Gastrocnemius medialis (tissue), 4 donors: Measurements from ENCODE around the gene PACSIN1. TPM values are rescaled to one million over a fixed set of nuclear protein-coding genes. Genes with fewer than 3 reads are reported as not detected.

Experiments used
- ATAC-seq, 2 donors: fragments of 150-250 bp; one replicate each; pipeline ENCODE4 v1.9.1; 2016
- DNase-seq, 2 donors: peaks; one replicate each; pipeline ENCODE4 v3.0.0-alpha.2; 2019
- H3K27ac ChIP-seq, 4 donors: fragments of 200-600 bp; sonication (generic); 1 replicate in 1 of 4; 2 replicates in 3 of 4; pipeline ENCODE4 v1.5.1; 2016 to 2018; ENCODE audit warnings: mild to moderate bottlenecking in 2 of 4, moderate library complexity in 1 of 4
- H3K27me3 ChIP-seq, 3 donors: fragments of 200-600 bp; sonication (generic) in 2 of 3; 1 replicate in 1 of 3; 2 replicates in 2 of 3; pipeline versions ENCODE4 v1.5.1 to v1.6.0; 2016 to 2019; ENCODE audit warnings: mild to moderate bottlenecking in 1 of 3, moderate library complexity in 1 of 3
- H3K36me3 ChIP-seq, 2 donors: fragments of 200-600 bp; sonication (generic) in 1 of 2; one replicate each; pipeline ENCODE4 v1.5.1; 2017 to 2018
- H3K4me1 ChIP-seq, 2 donors: fragments of 200-600 bp; sonication (generic) in 1 of 2; one replicate each; pipeline ENCODE4 v1.5.1; 2016 to 2017; ENCODE audit warnings: mild to moderate bottlenecking in 2 of 2
- H3K4me3 ChIP-seq, 4 donors: fragments of 200-600 bp; sonication (generic) in 3 of 4; 1 replicate in 1 of 4; 2 replicates in 3 of 4; pipeline ENCODE4 v1.5.1; 2016 to 2019; ENCODE audit warnings: mild to moderate bottlenecking in 2 of 4
- H3K9me3 ChIP-seq, 3 donors: fragments of 200-600 bp; sonication (generic) in 2 of 3; 1 replicate in 1 of 3; 2 replicates in 2 of 3; pipeline ENCODE4 v1.5.1; 2016 to 2019
- POLR2A ChIP-seq, 2 donors: fragments of 450-650 bp; IDR thresholded peaks; one replicate each; pipeline ENCODE4 v1.6.1; 2017; ENCODE audit warnings: antibody characterized with exemption in 2 of 2, mild to moderate bottlenecking in 2 of 2, moderate library complexity in 2 of 2
- in situ Hi-C, 4 donors: fragments of 200-750 bp; cut with MboI; loops; one replicate each; pipeline versions ENCODE4 v1.15.0 to v1.8.0; 2017; ENCODE audit warnings: low sequenced_read_pairs in 4 of 4
- intact Hi-C: fragments of 100-400 bp; cut with DNase I; formaldehyde crosslinking; loops from one replicate; pipeline ENCODE4 v1.15.1; 2023; ENCODE audit warnings: low total_unique reads
- total RNA-seq, 4 donors: library from RNA; depleted of rRNA; stranded (reverse); fragments of >200 nt; gene quantifications; one replicate each; pipeline versions ENCODE4 v1.1.0 to v1.2.3, GENCODE V29; 2016
- TF ChIP-seq, protein P1 (sequence below), 5 experiments: fragments of 450-650 bp in 3 of 5; fragments of 200-600 bp in 2 of 5; sonication (generic) in 2 of 5; IDR thresholded peaks in 4 of 5; conservative IDR thresholded peaks in 1 of 5; 1 replicate in 4 of 5; 2 replicates in 1 of 5; pipeline ENCODE4 v1.5.1; 2016 to 2019; ENCODE audit warnings: antibody characterized with exemption in 5 of 5, mild to moderate bottlenecking in 3 of 5, moderate library complexity in 3 of 5

Gene PACSIN1
- total RNA-seq, 4 donors from 2014 or later, result not detected

DNA sequence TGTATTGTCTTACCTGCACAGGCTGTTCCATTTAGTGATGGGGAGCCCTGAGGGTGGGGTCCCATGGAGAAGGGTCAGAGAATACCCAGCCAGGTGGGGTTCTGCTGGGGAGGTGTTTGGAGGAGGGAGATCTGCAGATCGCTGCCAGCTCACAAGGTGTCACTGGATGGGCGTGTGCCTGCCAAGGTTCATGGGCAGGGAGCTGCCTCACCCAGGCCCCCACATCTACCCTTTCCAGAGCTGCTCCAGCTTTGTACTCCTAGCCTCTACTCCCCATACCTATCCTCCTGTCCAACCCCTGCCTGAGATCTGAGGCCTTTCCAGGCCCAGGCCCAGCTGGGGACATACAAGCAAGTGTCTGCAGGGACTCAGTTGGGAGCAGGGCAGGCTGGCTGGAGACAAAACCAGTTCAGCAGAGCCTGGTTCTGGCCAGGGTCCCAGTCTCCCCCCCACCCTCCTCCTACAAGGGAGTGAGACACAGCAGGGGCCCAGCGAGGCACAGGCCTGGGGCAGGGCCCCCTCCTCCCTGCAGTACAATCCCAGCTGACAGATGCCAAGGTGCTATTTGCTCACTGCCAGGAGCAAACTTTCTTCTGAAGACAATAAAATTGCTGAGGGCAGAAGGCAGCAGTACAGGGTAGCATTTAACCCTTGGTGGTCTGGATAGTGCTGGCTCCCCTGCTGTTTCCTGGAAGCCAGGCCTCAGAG lies 70.5 kb downstream of the PACSIN1 start:
- Histone ChIP-seq H3K36me3 (no peaks in the 10 kb centered on the region), H3K27ac (no peak overlapping the region), H3K27me3 (no peaks in the 10 kb centered on the region), H3K9me3 (no peaks in the 10 kb centered on the region), H3K4me1 (no peaks in the 10 kb centered on the region), H3K4me3 (no peak overlapping the region)
- TF ChIP-seq POLR2A (IDR thresholded peaks at IDR 0.05), result no peak
- TF ChIP-seq, protein P1, sequence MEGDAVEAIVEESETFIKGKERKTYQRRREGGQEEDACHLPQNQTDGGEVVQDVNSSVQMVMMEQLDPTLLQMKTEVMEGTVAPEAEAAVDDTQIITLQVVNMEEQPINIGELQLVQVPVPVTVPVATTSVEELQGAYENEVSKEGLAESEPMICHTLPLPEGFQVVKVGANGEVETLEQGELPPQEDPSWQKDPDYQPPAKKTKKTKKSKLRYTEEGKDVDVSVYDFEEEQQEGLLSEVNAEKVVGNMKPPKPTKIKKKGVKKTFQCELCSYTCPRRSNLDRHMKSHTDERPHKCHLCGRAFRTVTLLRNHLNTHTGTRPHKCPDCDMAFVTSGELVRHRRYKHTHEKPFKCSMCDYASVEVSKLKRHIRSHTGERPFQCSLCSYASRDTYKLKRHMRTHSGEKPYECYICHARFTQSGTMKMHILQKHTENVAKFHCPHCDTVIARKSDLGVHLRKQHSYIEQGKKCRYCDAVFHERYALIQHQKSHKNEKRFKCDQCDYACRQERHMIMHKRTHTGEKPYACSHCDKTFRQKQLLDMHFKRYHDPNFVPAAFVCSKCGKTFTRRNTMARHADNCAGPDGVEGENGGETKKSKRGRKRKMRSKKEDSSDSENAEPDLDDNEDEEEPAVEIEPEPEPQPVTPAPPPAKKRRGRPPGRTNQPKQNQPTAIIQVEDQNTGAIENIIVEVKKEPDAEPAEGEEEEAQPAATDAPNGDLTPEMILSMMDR (IDR thresholded peaks at IDR 0.05 in 4 of 5, conservative IDR thresholded peaks at IDR 0.05 in 1 of 5), result no peak
- in situ Hi-C loops (no loop called here), intact Hi-C loops (no loop called here)
- no peak for DNase-seq
- no peak for ATAC-seq

GRCh38 chr6:34536959-34537848 lies 71.3 kb downstream of the PACSIN1 start:
- H3K27ac ChIP-seq, result no peak overlapping the region
- in situ Hi-C loops, result no loop called here

DNA sequence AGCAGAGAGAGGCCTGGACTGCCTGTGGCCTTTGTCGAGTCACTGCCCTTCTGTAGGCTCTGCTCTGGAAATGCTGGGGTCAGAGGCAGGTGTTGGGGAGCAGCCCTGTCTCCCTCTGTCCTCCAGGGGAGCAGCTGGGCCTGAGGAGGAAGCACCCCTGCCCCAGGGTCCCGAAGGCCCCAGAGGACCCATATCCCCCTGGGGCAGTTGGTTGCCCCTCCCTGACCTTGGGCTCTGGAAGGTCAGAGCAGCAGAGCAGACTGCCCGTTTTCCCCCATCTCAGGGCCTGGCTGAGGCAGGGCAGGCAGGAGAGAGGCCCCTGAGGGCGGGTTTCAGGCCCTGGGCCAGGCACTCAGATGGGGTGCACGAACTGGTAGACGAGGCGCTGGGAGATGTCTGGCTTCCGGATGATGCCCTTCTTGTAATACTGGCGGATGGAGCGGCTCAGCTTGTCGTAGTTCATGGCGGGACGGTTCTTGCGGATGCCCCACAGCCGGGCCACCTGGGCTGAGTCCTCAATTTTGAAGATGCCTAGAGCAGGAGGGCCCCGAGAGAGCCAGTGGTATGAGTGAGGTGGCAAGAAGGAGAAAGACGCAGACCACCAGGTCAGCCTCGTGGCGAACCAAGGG lies 72.2 kb downstream of the PACSIN1 start:
- H3K9me3 ChIP-seq, result no peaks in the 10 kb centered on the region
- H3K4me1 ChIP-seq, result no peaks in the 10 kb centered on the region
- H3K4me3 ChIP-seq, result no peak overlapping the region
- no peaks in the 10 kb centered on the region for H3K27me3 ChIP-seq
- ATAC-seq (no peak), DNase-seq (no peak)
- TF ChIP-seq, protein P1 (IDR thresholded peaks at IDR 0.05 in 4 of 5, conservative IDR thresholded peaks at IDR 0.05 in 1 of 5), result no peak
- no peak for TF ChIP-seq POLR2A (IDR thresholded peaks at IDR 0.05)
- H3K36me3 ChIP-seq, result no peaks in the 10 kb centered on the region
- in situ Hi-C loops, result no loop called here
- H3K27ac ChIP-seq, result no peak overlapping the region
- intact Hi-C loops, result no loop called here

More at GRCh38 chr6:34536959-34537848, 71.3 kb downstream of the PACSIN1 start:
- Histone ChIP-seq H3K4me3 (no peak overlapping the region), H3K4me1 (no peaks in the 10 kb centered on the region), H3K36me3 (no peaks in the 10 kb centered on the region), H3K27me3 (no peaks in the 10 kb centered on the region), H3K9me3 (no peaks in the 10 kb centered on the region)
- intact Hi-C loops, result no loop called here
- ATAC-seq, result no peak
- no peak for DNase-seq
- TF ChIP-seq, protein P1 (IDR thresholded peaks at IDR 0.05 in 4 of 5, conservative IDR thresholded peaks at IDR 0.05 in 1 of 5), result no peak

DNA sequence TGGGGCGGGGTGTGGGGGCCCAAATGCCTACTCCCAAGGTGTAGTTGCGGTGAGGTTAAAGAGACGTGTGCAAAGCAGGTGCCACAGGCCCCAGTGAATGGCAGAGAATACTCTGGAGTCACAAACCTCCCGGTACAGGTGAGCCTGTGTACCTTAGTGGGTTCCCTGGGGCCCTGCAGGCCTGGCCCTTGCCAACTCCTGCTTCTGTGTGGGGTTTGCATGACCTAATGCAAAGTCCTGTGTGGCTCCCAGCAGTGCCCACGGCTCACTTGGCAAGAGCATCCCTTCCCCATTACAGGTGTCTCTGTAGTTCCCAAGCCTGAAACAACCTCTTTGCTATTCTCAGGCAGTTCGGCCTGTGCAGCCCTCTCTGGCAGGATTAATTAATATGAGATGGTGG lies 72.7 kb downstream of the PACSIN1 start:
- TF ChIP-seq, protein P1 (IDR thresholded peaks at IDR 0.05 in 4 of 5, conservative IDR thresholded peaks at IDR 0.05 in 1 of 5), result no peak
- TF ChIP-seq POLR2A (IDR thresholded peaks at IDR 0.05), result no peak
- Histone ChIP-seq H3K27ac (no peak overlapping the region), H3K4me3 (no peak overlapping the region), H3K9me3 (no peaks in the 10 kb centered on the region), H3K27me3 (no peaks in the 10 kb centered on the region), H3K36me3 (no peaks in the 10 kb centered on the region), H3K4me1 (no peaks in the 10 kb centered on the region)
- intact Hi-C loops (no loop called here), in situ Hi-C loops (no loop called here)
- no peak for DNase-seq
- no peak for ATAC-seq
